GM12878 (cell line): ENCODE results near the gene CPA2. TPM values are rescaled to one million over a fixed set of nuclear protein-coding genes. Genes with fewer than 3 reads are reported as not detected.

Experiments
- ATAC-seq: fragments of 200-7000 bp; cut with Tn5 transposase; 3 replicates; pipeline ENCODE4 v1.9.1; 2020; ENCODE audit warnings: mild to moderate bottlenecking, moderate library complexity
- BruUV-seq: library from RNA; stranded (reverse); fragments of 400-500 nt; replicated peaks from 2 replicates; lab custom pipeline; 2021; lab: Mats Ljungman, UMichigan
- CTCF ChIA-PET: fragments of 300-600 bp; sonication (Branson Sonifier 250); formaldehyde crosslinking; extraction: SDS; loops from one replicate; lab custom pipeline; 2021; ENCODE audit warnings: inconsistent platforms; lab: Yijun Ruan, JAX
- POLR2A ChIA-PET: fragments of 350-600 bp; formaldehyde crosslinking; extraction: SDS; loops from one replicate; lab custom pipeline; 2021; ENCODE audit warnings: inconsistent platforms; lab: Charles Lee
- RAD21 ChIA-PET: fragments of 300-600 bp; sonication (Branson Sonifier 250); formaldehyde crosslinking; loops from one replicate; lab custom pipeline; 2023; ENCODE audit warnings: antibody characterized with exemption; ENCODE audit not compliant: unreplicated experiment; lab: Charles Lee
- SMC1A ChIA-PET: fragments of 300-600 bp; sonication (Branson Sonifier 250); formaldehyde crosslinking; loops from one replicate; lab custom pipeline; 2023; ENCODE audit not compliant: unreplicated experiment, uncharacterized antibody; lab: Charles Lee
- DNase-seq: peaks from one replicate; pipeline ENCODE4 v3.0.0-alpha.2; 2011; ENCODE audit warnings: low read depth, low spot score
- FAIRE-seq: peaks from 3 replicates; lab custom pipeline; 2011; peaks lifted over from hg19 to GRCh38; lab: Jason Lieb, UNC
- H2AFZ ChIP-seq: 2 replicates; pipeline ENCODE4 v1.6.0; 2011; ENCODE audit warnings: low read depth, low read length, control low read depth; ENCODE audit not compliant: control insufficient read depth
- H3K27ac ChIP-seq: 2 replicates; pipeline ENCODE4 v1.5.1; 2011; ENCODE audit warnings: control low read depth; ENCODE audit not compliant: control insufficient read depth, insufficient read depth
- H3K27me3 ChIP-seq, 2 experiments: replicated peaks in 1 of 2; 2 replicates each; pipeline versions ENCODE4 v1.6.0 to v1.6.1; 2011; ENCODE audit warnings: low read length in 1 of 2; ENCODE audit not compliant: control insufficient read depth in 2 of 2, insufficient read depth in 2 of 2
- H3K36me3 ChIP-seq, 2 experiments: 2 replicates each; pipeline ENCODE4 v1.5.1; 2011; ENCODE audit warnings: low read length in 1 of 2; ENCODE audit not compliant: control insufficient read depth in 2 of 2, insufficient read depth in 2 of 2
- H3K4me1 ChIP-seq: 2 replicates; pipeline ENCODE4 v1.6.1; 2011; ENCODE audit warnings: mild to moderate bottlenecking, low read length, moderate library complexity, mixed read lengths; ENCODE audit not compliant: control insufficient read depth, insufficient read depth
- H3K4me2 ChIP-seq: 2 replicates; pipeline ENCODE4 v1.6.0; 2011; ENCODE audit warnings: control low read depth; ENCODE audit not compliant: control insufficient read depth, insufficient read depth
- H3K4me3 ChIP-seq: fragments of 200-600 bp; sonication (generic); 2 replicates; pipeline ENCODE4 v1.5.1; 2016
- H3K79me2 ChIP-seq: 2 replicates; pipeline ENCODE4 v1.6.0; 2011; ENCODE audit warnings: low read length; ENCODE audit not compliant: control insufficient read depth, insufficient read depth
- H3K9ac ChIP-seq: 2 replicates; pipeline ENCODE4 v1.8.0; 2011; ENCODE audit warnings: low read length, control low read depth, mixed read lengths; ENCODE audit not compliant: control insufficient read depth, insufficient read depth
- H3K9me3 ChIP-seq: replicated peaks from 3 replicates; pipeline ENCODE4 v1.5.1; 2011; ENCODE audit warnings: mild to moderate bottlenecking, low read length; ENCODE audit not compliant: control insufficient read depth, insufficient read depth
- H4K20me1 ChIP-seq: 2 replicates; pipeline ENCODE4 v1.6.0; 2011; ENCODE audit not compliant: control insufficient read depth, insufficient read depth
- BHLHE40 ChIP-seq, 2 experiments: fragments of 450-650 bp in 1 of 2; IDR thresholded peaks; 2 replicates each; pipeline ENCODE4 v1.6.1; 2011 to 2017; ENCODE audit warnings: low read depth in 2 of 2, borderline replicate concordance in 1 of 2, improper control_type of control experiment in 1 of 2, low read length in 1 of 2, mild to moderate bottlenecking in 1 of 2
- CHD1 ChIP-seq: IDR thresholded peaks from 2 replicates; pipeline ENCODE4 v1.6.1; 2012; ENCODE audit warnings: low read depth, low read length, improper control_type of control experiment
- GABPA ChIP-seq: IDR thresholded peaks from 2 replicates; pipeline ENCODE4 v1.6.1; 2014; ENCODE audit warnings: antibody characterized with exemption, low read depth, mild to moderate bottlenecking, inconsistent platforms
- MEF2A ChIP-seq: IDR thresholded peaks from 2 replicates; pipeline ENCODE4 v1.6.1; 2011; ENCODE audit warnings: low read depth, mild to moderate bottlenecking, low read length, moderate library complexity; ENCODE audit not compliant: insufficient read depth
- SPI1 ChIP-seq: IDR thresholded peaks from 2 replicates; pipeline ENCODE4 v1.6.1; 2011; ENCODE audit warnings: low read depth, mild to moderate bottlenecking, low read length, moderate library complexity, borderline replicate concordance; ENCODE audit not compliant: insufficient read depth
- TAF1 ChIP-seq: IDR thresholded peaks from 2 replicates; pipeline ENCODE4 v1.6.1; 2011; ENCODE audit warnings: mild to moderate bottlenecking, low read depth, low read length, borderline replicate concordance
- TBL1XR1 ChIP-seq: IDR thresholded peaks from 2 replicates; pipeline ENCODE4 v1.6.1; 2012; ENCODE audit warnings: low read depth, low read length, improper control_type of control experiment
- TCF7 ChIP-seq: IDR thresholded peaks from 2 replicates; pipeline ENCODE4 v1.6.1; 2014; ENCODE audit warnings: antibody characterized with exemption, borderline replicate concordance
- YY1 ChIP-seq: IDR thresholded peaks from 2 replicates; pipeline ENCODE4 v1.6.1; 2011; ENCODE audit warnings: low read depth, mild to moderate bottlenecking, low read length
- ZNF217 ChIP-seq: fragments of 450-650 bp; IDR thresholded peaks from 2 replicates; pipeline ENCODE4 v1.6.1; 2017; ENCODE audit warnings: antibody characterized with exemption, mild to moderate bottlenecking
- ZNF24 ChIP-seq: fragments of 450-650 bp; IDR thresholded peaks from 2 replicates; pipeline ENCODE4 v1.6.1; 2017; ENCODE audit warnings: antibody characterized with exemption, mild to moderate bottlenecking
- ZNF274 ChIP-seq: IDR thresholded peaks from one replicate; pipeline ENCODE4 v1.8.0; 2011; ENCODE audit not compliant: insufficient read length, insufficient read depth
- ZNF384 ChIP-seq: IDR thresholded peaks from 2 replicates; pipeline ENCODE4 v1.6.1; 2012; ENCODE audit warnings: low read depth, mild to moderate bottlenecking, low read length, improper control_type of control experiment, borderline replicate concordance
- WGBS: methylation state at CpG from one replicate; pipeline ENCODE4 v1.1.6; 2016; ENCODE audit warnings: low lambda C conversion rate; ENCODE audit not compliant: insufficient replicate concordance, insufficient coverage; ENCODE audit errors: missing lambda C conversion rate; 5-methylcytosine and 5-hydroxymethylcytosine counted together
- in situ Hi-C: fragments of 300-500 bp; cut with MboI; formaldehyde crosslinking; loops from 9 replicates; pipeline ENCODE4 v1.14.3; 2018; ENCODE audit warnings: mixed read lengths
- intact Hi-C: fragments of 100-400 bp; cut with micrococcal nuclease; formaldehyde crosslinking; loops from one replicate; pipeline ENCODE4 v1.14.2; 2022; ENCODE audit not compliant: unreplicated experiment
- polyA plus RNA-seq, 11 experiments: library from polyadenylated mRNA; depleted of rRNA in 4 of 11; unstranded in 6 of 11; stranded (reverse) in 5 of 11; fragments of >200 nt; fragmentation: Nextera tagmentation in 4 of 11; fragmentation: Illumina TruSeq in 1 of 11; extraction: Ambion mirVana in 4 of 11; extraction: Trizol in 1 of 11; gene quantifications; 1 replicate in 1 of 11; 2 replicates in 10 of 11; pipeline versions ENCODE4 v1.2.1 to v1.2.3, GENCODE V29; 2011 to 2016; ENCODE audit warnings: inconsistent platforms in 2 of 11, missing spikeins in 2 of 11, low read depth in 1 of 11
- total RNA-seq, 4 experiments: library from RNA; depleted of rRNA in 3 of 4; stranded (reverse); fragments of >200 nt in 3 of 4; fragmentation: Illumina TruSeq in 1 of 4; extraction: Trizol in 1 of 4; gene quantifications; 2 replicates each; pipeline versions ENCODE4 v1.2.1 to v1.2.3, GENCODE V29; 2013 to 2021
- TF ChIP-seq, protein P1 (sequence below): fragments of 450-650 bp; IDR thresholded peaks from 2 replicates; pipeline ENCODE4 v1.6.1; 2016; ENCODE audit warnings: mild to moderate bottlenecking
- TF ChIP-seq, protein P2 (sequence below), 3 experiments: IDR thresholded peaks in 2 of 3; conservative IDR thresholded peaks in 1 of 3; 2 replicates each; pipeline ENCODE4 v1.5.1; 2011; ENCODE audit warnings: low read depth in 3 of 3, low read length in 3 of 3, mild to moderate bottlenecking in 3 of 3, control low read depth in 2 of 3, moderate library complexity in 2 of 3, inconsistent platforms in 1 of 3, mixed read lengths in 1 of 3; ENCODE audit not compliant: control insufficient read depth in 2 of 3, insufficient read depth in 1 of 3; ENCODE audit errors: extremely low read depth in 1 of 3
- TF ChIP-seq, protein P3 (sequence below): IDR thresholded peaks from 2 replicates; pipeline ENCODE4 v1.6.1; 2012; ENCODE audit warnings: low read length, inconsistent platforms
- TF ChIP-seq, protein P4 (sequence below): fragments of 450-650 bp; IDR thresholded peaks from 2 replicates; pipeline ENCODE4 v1.6.1; 2017; ENCODE audit warnings: mild to moderate bottlenecking, moderate library complexity

Gene CPA2
- total and polyA plus RNA-seq, 10 of the 15 experiments (the other 5 are each of a cell fraction or from before 2014, with no cell fraction given), result 0.04 to 1.9 TPM; not detected in 8

DNA sequence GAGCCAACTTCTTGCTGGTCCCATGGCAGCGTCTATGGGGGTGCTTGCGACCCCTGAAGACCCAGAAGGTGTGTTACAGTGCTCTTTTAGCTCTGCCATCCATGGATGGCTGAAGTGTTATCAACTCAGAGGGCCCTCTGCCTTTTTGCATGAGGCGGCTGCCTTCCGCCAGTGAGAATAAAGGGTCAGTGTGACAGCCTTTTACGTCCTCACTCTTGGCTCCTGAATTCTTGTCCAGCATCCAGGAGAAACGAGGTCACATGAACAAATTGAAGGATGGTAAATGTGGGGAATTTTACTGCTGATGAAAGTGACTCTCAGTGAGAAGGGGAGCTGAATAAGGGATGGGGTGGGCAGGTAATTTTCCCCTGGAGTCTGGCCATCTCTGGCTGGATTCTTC, 34.9 kb upstream of the CPA2 start:
- H3K9ac ChIP-seq, result no peak overlapping the region
- FAIRE-seq, result no peak
- intact Hi-C loops, result no loop called here
- POLR2A ChIA-PET, result no interaction called here
- no peak overlapping the region for H3K4me3 ChIP-seq
- CTCF ChIA-PET, result no interaction called here
- 40% methylated on average over 6 of the region's 6 CpGs for WGBS
- no peak overlapping the region for H3K27ac ChIP-seq
- DNase-seq, result no peak
- H4K20me1 ChIP-seq, result no peaks in the 10 kb centered on the region
- ATAC-seq, result no peak
- in situ Hi-C loops, result no loop called here
- no peaks in the 10 kb centered on the region for H3K9me3 ChIP-seq
- no peak overlapping the region for H2AFZ ChIP-seq
- no peak overlapping the region for H3K4me2 ChIP-seq
- RAD21 ChIA-PET, result interaction anchor here (0.6 kb wide), 1 partner anchor 116 kb away, joined by 3 read pairs; no protein-coding TSS in a partner anchor
- no peaks in the 10 kb centered on the region for H3K79me2 ChIP-seq
- H3K36me3 ChIP-seq, result no peaks in the 10 kb centered on the region
- H3K4me1 ChIP-seq, result no peaks in the 10 kb centered on the region
- SMC1A ChIA-PET, result no interaction called here
- no peaks in the 10 kb centered on the region for H3K27me3 ChIP-seq
- no TSS peak for BruUV-seq
- no peak for TF ChIP-seq YY1
- TF ChIP-seq GABPA, result no peak
- no peak for TF ChIP-seq SPI1
- no peak for TF ChIP-seq MEF2A
- TF ChIP-seq TAF1, result no peak
- no peak for TF ChIP-seq ZNF274
- TF ChIP-seq TCF7, result no peak
- TF ChIP-seq ZNF24, result no peak
- TF ChIP-seq, protein P1, sequence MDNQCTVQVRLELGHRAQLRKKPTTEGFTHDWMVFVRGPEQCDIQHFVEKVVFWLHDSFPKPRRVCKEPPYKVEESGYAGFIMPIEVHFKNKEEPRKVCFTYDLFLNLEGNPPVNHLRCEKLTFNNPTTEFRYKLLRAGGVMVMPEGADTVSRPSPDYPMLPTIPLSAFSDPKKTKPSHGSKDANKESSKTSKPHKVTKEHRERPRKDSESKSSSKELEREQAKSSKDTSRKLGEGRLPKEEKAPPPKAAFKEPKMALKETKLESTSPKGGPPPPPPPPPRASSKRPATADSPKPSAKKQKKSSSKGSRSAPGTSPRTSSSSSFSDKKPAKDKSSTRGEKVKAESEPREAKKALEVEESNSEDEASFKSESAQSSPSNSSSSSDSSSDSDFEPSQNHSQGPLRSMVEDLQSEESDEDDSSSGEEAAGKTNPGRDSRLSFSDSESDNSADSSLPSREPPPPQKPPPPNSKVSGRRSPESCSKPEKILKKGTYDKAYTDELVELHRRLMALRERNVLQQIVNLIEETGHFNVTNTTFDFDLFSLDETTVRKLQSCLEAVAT, result no peak
- TF ChIP-seq ZNF384, result no peak
- TF ChIP-seq, protein P2, sequence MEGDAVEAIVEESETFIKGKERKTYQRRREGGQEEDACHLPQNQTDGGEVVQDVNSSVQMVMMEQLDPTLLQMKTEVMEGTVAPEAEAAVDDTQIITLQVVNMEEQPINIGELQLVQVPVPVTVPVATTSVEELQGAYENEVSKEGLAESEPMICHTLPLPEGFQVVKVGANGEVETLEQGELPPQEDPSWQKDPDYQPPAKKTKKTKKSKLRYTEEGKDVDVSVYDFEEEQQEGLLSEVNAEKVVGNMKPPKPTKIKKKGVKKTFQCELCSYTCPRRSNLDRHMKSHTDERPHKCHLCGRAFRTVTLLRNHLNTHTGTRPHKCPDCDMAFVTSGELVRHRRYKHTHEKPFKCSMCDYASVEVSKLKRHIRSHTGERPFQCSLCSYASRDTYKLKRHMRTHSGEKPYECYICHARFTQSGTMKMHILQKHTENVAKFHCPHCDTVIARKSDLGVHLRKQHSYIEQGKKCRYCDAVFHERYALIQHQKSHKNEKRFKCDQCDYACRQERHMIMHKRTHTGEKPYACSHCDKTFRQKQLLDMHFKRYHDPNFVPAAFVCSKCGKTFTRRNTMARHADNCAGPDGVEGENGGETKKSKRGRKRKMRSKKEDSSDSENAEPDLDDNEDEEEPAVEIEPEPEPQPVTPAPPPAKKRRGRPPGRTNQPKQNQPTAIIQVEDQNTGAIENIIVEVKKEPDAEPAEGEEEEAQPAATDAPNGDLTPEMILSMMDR (IDR thresholded peaks at IDR 0.05 in 2 of 3, conservative IDR thresholded peaks at IDR 0.05 in 1 of 3; ENCODE audit: control insufficient read depth in 2 of 3, extremely low read depth in 1 of 3, insufficient read depth in 1 of 3, low read depth in 3 of 3, low read length in 3 of 3), result no peak
- TF ChIP-seq, protein P3, sequence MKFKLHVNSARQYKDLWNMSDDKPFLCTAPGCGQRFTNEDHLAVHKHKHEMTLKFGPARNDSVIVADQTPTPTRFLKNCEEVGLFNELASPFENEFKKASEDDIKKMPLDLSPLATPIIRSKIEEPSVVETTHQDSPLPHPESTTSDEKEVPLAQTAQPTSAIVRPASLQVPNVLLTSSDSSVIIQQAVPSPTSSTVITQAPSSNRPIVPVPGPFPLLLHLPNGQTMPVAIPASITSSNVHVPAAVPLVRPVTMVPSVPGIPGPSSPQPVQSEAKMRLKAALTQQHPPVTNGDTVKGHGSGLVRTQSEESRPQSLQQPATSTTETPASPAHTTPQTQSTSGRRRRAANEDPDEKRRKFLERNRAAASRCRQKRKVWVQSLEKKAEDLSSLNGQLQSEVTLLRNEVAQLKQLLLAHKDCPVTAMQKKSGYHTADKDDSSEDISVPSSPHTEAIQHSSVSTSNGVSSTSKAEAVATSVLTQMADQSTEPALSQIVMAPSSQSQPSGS, result no peak
- TF ChIP-seq BHLHE40 (IDR thresholded peaks at IDR 0.05; ENCODE audit: borderline replicate concordance in 1 of 2, low read depth in 2 of 2, low read length in 1 of 2), result no peak
- TF ChIP-seq, protein P4, sequence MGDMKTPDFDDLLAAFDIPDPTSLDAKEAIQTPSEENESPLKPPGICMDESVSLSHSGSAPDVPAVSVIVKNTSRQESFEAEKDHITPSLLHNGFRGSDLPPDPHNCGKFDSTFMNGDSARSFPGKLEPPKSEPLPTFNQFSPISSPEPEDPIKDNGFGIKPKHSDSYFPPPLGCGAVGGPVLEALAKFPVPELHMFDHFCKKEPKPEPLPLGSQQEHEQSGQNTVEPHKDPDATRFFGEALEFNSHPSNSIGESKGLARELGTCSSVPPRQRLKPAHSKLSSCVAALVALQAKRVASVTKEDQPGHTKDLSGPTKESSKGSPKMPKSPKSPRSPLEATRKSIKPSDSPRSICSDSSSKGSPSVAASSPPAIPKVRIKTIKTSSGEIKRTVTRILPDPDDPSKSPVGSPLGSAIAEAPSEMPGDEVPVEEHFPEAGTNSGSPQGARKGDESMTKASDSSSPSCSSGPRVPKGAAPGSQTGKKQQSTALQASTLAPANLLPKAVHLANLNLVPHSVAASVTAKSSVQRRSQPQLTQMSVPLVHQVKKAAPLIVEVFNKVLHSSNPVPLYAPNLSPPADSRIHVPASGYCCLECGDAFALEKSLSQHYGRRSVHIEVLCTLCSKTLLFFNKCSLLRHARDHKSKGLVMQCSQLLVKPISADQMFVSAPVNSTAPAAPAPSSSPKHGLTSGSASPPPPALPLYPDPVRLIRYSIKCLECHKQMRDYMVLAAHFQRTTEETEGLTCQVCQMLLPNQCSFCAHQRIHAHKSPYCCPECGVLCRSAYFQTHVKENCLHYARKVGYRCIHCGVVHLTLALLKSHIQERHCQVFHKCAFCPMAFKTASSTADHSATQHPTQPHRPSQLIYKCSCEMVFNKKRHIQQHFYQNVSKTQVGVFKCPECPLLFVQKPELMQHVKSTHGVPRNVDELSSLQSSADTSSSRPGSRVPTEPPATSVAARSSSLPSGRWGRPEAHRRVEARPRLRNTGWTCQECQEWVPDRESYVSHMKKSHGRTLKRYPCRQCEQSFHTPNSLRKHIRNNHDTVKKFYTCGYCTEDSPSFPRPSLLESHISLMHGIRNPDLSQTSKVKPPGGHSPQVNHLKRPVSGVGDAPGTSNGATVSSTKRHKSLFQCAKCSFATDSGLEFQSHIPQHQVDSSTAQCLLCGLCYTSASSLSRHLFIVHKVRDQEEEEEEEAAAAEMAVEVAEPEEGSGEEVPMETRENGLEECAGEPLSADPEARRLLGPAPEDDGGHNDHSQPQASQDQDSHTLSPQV, result no peak
- no peak for TF ChIP-seq CHD1
- no peak for TF ChIP-seq TBL1XR1
- TF ChIP-seq ZNF217, result no peak
